AG10803 (cell line): ENCODE results near the gene PDSS1.
"Not testable (repeated sequence)": the region's sequence is repeated elsewhere in the genome, so short reads cannot be mapped to it uniquely, and the experiment has no call there.

ENCODE experiments used
- DNase-seq: peaks from one replicate; pipeline ENCODE4 v3.0.0; 2010; ENCODE audit warnings: low read depth
- H3K4me3 ChIP-seq: 2 replicates; pipeline ENCODE4 v1.5.1; 2011; ENCODE audit warnings: mild to moderate bottlenecking, low read length, control low read depth
- CTCF ChIP-seq: conservative IDR thresholded peaks from 2 replicates; pipeline ENCODE4 v1.5.1; 2011; ENCODE audit warnings: mild to moderate bottlenecking, low read length, control low read depth, inconsistent platforms

PDSS1 gene

GRCh38 chr10:26787362-26787761 lies 89.9 kb downstream of the PDSS1 start:
- DNase-seq = no peak
- TF ChIP-seq CTCF = no peak
- H3K4me3 ChIP-seq = no peak overlapping the region

- DNase-seq, H3K4me3 ChIP-seq: not testable (repeated sequence)
These were observed 92.3 kb downstream of the PDSS1 start for GRCh38 chr10:26789779-26790178.

GRCh38 chr10:26790221-26790995 lies 92.9 kb downstream of the PDSS1 start:
- no peak overlapping the region for H3K4me3 ChIP-seq
- no peak for TF ChIP-seq CTCF
- no peak for DNase-seq

GRCh38 chr10:26792758-26793495 lies 95.4 kb downstream of the PDSS1 start:
- no peak for DNase-seq
- H3K4me3 ChIP-seq = no peak overlapping the region
- TF ChIP-seq CTCF = no peak
